ENCODE data around the gene MX2.
"Not testable (repeated sequence)": the region's sequence is repeated elsewhere in the genome, so short reads cannot be mapped to it uniquely, and the experiment has no call there.

The MX2 gene

DNA sequence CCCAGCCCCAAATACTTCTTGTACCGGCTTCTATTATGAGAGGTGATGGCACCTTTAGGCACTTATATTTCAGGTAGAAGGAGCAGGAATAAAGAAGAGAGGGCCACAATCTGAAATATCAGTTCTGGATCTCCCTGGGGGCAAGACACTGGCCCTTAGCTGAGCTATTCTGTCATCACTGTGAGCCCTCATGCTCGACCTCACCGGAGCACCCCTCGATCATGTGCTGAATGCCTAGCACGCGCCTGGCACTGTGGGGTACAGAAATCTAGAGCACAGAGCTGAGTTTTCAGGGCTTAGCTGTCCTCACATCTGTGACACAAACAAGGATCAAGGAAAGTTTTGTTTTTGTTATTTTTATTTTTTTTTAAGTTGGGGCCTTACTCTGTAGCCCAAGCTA lies 56.6 kb downstream of the MX2 start:
- DNase-seq (ENCODE audit: low read depth in 2 of 2), result no peak

DNA sequence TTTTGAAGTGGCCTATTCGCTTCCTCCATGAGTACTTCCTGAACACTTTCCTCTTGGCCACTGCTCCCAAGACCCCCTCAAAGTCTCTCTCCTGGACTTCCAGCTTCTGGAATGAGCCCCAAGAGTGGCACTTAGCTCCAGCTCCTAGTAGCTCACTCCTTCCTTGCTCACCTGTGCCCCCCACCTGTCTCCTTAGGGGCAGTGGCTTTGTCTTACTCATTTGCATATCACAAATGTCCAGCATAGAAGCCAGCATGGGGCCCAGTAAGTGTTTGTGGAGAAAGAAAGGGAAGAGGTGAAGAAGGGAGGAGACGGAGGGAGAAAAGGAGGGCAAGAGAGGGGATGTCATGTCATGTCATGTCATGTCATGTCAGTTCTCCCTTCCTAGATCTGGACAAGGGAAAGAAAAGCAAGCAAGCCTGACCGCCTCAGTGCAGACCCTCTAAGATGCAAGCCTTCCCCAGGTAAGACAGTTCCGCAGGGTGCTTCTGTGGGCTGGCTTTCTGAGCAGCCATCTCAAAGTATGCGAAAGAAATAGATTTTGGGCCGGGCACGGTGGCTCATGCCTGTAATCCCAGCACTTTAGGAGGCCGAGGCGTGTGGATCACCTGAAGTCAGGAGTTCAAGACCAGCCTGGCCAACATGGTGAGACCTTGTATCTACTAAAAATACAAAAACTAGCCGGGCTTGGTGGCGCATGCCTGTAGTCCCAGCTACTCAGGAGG lies 57.3 kb downstream of the MX2 start:
- DNase-seq (ENCODE audit: low read depth in 2 of 2), result no peak

DNA sequence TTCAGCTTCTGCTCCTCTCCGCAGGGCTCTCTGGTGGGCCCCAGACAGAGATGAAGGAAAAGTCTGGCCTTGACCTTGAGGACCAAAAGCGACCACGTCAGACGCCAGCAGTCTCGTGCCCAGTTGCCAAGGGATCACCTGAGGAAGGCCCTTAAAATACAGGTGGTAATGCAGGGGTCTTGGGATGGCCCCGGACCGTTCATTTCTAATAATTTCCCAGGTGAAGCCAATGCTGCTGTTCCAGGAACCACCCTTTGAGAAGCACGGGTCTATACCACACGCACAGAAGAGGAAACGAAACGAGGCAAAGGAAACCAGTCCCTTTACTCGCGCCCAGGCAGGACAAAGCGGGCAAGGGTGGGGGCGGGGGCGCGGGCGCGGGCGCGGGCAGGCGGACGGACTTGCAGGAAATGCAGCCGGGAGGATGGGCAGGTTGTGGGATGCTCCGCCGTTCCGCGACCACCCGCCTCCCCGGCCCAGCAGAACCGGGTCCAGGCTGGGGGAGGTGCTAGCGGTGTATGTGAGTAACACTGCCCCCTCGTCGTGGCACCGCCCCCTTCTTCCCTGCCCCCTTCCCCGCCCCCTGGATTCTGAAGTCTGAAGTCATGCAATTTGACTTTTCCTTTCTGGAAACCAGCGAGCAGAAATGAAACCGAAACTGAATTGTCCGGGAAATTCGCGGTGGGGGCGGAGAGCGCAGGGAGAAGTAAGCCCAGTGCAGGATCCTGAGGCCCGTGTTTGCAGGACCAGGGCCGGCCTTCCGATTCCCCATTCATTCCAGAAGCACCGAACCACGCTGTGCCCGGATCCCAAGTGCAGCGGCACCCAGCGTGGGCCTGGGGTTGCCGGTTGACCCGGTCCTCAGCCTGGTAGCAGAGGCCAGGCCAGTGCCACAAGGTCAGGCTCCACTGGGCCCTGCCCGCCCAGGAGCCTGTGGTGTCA lies 58.4 kb downstream of the MX2 start:
- DNase-seq (ENCODE audit: low read depth in 2 of 2), result peak; percentile 17 to 27

DNA sequence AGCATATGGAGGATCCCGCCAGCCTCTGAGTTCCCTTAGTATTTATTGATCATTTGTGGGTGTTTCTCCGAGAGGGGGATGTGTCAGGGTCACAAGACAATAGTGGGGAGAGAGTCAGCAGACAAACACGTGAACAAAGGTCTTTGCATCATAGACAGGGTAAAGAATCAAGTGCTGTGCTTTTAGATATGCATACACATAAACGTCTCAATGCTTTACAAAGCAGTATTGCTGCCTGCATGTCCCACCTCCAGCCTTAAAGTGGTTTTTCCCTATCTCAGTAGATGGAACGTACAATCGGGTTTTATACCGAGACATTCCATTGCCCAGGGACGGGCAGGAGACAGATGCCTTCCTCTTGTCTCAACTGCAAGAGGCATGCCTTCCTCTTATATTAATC lies 59.2 kb downstream of the MX2 start:
- DNase-seq (ENCODE audit: low read depth in 2 of 2), result not testable (repeated sequence)

DNA sequence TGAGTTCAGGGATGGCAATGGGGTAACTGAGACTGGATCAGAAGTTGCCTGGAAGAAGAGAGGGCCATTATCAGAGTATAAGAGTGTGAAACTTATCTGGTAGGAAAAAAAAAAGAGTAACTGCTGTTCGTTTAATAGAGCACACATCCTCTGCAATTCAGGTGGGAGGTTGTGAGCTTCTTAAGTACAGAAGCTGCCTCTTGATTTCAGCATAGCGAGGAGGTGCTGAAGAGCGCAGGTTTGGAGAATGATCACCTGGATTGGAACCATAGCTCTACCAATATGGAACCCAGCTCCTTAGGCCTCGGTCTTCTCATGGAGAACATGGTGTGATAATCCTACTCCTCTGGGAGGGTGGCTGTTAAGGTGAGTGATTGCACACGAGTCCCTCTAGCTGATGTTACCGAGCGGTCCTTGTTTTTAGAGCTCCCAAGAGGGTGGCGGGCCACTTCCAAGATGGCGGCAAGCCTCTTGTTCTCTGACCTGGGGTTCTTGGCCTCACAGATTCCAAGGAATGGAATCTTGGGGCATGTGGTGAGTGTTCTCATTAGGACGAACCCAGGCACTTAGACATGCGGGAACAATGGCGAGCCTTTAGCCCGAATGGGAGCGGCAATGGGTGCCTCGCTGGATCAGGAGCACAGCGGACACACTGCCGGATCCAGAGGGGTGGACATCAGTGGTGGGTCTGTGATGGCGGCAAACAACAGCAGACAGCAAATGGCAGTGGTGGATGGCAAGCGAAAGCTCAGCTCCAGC lies 60.9 kb downstream of the MX2 start:
- DNase-seq (ENCODE audit: low read depth in 2 of 2), result no peak

DNA sequence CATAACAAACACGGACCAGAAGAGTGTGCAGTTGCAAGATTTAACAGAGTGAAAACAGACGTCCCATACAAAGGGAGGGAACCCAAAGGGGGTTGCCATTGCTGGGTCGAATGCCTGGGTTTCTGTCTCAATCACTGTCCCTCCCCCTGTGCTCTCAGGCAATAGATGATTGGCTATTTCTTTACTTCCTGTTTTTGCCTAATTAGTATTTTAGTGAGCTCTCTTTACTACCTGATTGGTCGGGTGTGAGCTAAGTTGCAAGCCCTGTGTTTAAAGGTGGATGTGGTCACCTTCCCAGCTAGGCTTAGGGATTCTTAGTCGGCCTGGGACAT lies 61.4 kb downstream of the MX2 start:
- not testable (repeated sequence) for DNase-seq (ENCODE audit: low read depth in 2 of 2)

DNA sequence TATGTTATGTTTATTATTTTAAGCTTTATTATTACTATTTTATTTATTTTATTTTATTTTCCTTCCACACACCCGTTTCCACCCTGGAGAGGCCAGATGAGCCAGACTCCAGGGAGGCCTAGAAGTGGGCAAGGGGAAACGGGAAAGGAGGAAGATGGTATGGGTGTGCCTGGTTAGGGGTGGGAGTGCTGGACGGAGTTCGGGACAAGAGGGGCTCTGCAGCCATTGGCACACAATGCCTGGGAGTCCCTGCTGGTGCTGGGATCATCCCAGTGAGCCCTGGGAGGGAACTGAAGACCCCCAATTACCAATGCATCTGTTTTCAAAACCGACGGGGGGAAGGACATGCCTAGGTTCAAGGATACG lies 63.7 kb downstream of the MX2 start:
- no peak for DNase-seq (ENCODE audit: low read depth in 2 of 2)

DNA sequence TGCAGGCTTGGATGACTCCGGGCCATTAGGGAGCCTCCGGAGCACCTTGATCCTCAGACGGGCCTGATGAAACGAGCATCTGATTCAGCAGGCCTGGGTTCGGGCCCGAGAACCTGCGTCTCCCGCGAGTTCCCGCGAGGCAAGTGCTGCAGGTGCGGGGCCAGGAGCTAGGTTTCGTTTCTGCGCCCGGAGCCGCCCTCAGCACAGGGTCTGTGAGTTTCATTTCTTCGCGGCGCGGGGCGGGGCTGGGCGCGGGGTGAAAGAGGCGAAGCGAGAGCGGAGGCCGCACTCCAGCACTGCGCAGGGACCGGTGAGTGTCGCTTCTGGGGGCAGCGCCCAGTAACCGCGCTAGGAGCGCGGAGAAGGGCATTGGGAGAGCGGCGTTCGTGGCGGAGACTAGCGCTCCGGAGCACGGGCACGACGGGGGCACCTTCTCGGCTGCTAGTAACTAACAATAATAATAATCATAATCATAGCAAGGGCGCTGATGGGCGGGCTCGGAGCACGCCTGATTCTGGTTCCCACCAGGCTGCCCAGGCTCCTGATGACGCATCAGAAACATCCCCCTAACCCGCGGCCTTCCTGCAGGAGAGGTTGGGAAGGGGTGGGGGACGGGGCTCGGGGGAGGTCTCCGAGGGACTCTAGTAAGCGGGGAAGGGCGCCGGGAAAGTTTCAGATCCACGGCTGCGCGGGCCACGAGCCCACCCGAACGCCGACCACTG lies 64.3 kb downstream of the MX2 start, which contains the start of gene MX1:
MX1 (plus strand) TSS at position 286 of the 722 bp plus-strand sequence. CDS start 5,832 bp downstream, outside the sequence.
- DNase-seq (ENCODE audit: low read depth in 2 of 2), result peak; percentile 68 to 69

DNA sequence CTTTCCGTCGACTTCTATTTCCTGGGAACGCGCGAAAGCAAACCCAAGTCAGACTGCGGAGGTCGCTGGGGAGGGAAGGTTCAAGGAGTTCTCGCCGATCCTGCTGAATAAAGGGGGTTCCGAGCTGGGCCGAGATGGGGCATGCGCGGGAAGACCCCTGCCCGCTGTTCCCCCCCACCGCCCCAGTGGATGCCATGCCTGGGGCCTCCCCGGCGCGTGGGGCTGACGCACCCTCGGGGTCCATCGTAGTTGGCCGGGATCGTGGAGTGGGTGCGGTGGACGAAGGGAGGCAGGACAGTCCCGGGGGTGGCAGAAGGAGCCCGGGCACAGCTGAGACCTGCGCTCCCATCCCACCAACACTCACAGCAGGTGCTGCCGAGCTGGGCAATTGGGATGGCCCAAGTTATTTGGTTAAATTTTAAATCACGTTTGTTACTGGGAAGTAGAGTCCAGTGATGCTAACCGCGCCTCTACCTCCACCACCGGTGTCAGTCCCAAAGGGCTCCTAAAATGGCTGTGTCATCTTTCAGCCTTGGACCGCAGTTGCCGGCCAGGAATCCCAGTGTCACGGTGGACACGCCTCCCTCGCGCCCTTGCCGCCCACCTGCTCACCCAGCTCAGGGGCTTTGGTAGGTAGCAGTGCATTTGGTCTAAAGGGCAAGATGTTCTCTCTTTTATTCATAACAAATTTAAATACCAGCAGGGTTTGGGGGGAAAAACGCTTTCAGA lies 65.0 kb downstream of the MX2 start:
- DNase-seq (ENCODE audit: low read depth in 2 of 2), result no peak

DNA sequence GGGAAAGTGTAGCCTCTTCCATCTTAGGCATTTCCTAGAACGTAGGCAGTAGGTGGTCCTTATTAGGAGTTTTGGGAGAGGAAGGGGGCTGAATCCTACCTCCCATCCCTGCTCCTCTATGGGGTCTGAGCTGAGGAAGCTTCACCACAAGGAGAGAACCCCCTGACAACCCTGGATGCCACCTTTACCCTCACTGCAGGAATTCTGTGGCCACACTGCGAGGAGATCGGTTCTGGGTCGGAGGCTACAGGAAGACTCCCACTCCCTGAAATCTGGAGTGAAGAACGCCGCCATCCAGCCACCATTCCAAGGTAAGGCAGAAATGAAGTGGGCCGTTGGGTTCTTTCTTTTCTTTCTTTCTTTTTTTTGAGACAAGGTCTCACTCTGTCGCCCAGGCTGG lies 65.7 kb downstream of the MX2 start:
- no peak for DNase-seq (ENCODE audit: low read depth in 2 of 2)

DNA sequence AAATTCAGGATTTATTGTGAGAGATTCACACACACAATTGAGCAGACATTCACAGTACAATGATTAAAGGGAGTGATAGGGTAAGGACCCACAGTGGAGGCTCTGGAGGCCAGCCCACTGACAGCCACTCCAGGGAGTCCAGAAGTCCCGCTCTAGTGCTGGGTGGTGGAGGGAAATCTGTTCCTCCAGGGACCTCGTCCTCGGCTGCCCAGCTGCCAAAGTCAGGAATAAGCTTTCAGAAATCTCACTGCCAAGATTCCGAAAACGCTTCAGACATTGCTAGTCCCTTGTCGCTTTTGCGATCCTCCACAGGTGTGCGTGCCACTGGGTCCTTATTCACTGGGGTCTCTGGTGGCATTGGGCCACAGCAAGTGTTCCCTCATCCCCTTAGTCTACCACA lies 66.5 kb downstream of the MX2 start:
- DNase-seq (ENCODE audit: low read depth in 2 of 2), result no peak

DNA sequence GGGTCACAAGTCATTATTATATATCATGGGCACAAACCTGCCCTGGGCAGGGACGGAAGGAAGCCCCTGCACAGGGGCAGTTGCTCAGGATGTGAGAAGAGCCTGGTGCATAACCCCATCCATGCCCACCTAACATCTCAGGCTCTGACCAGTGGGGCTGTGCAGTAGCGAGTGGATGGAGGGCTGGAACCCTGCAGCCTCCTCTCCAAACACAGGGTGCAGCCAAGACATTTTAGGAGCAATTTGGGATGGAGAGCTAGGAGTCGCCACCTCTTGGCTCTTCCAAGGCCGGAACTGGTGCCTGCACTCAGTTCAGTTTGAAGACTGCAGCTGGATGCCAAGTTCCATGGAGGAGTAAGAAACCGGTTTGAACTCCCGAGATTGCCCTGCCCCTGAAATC lies 67.0 kb downstream of the MX2 start:
- DNase-seq (ENCODE audit: low read depth in 2 of 2), result no peak

DNA sequence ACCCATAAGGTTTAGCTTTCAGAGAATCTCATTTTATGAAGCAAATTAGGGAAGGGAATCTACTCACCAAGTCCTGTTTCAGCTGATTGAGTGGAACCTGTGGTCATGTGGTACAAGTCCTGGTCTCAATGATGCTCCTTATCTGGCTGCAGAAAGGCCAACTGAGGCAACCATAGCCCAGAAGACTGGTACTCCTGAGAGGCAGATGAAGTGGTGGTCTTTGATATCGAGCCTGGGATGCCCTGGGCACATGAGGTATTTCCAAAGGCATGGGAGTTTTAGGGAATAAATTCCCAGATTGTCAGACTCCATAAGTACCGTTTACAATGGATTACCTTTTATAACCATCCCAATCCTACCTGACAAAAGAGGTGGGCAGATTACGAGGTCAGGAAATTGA lies 67.5 kb downstream of the MX2 start:
- DNase-seq (ENCODE audit: low read depth in 2 of 2), result no peak

DNA sequence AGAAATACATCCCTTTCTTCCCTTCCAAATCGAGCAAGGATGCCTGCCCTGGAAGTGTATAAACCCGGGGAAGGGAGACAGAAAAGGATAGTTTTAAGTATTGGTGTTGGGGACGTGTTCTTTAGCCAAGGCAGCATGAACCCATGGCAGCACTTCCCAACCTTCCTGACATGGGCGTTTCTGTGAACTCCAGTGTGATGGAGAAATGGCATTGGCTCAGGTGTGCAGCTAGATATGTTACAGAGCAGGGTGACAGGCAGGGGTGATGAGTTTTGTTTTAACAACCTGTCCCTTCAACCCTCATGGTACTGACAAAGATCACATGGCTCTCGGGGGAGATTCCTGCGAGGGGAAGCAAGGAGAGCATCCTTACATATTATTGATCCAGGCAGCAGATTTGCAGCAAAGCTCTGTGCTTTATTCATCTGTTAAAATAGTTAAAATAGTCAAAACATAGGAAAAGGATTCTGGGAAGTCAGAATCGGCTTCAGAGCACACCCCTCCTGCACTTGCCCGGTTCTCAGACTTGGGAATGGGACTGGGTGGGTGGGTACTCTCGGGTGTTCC lies 68.2 kb downstream of the MX2 start:
- DNase-seq (ENCODE audit: low read depth in 2 of 2), result no peak

DNA sequence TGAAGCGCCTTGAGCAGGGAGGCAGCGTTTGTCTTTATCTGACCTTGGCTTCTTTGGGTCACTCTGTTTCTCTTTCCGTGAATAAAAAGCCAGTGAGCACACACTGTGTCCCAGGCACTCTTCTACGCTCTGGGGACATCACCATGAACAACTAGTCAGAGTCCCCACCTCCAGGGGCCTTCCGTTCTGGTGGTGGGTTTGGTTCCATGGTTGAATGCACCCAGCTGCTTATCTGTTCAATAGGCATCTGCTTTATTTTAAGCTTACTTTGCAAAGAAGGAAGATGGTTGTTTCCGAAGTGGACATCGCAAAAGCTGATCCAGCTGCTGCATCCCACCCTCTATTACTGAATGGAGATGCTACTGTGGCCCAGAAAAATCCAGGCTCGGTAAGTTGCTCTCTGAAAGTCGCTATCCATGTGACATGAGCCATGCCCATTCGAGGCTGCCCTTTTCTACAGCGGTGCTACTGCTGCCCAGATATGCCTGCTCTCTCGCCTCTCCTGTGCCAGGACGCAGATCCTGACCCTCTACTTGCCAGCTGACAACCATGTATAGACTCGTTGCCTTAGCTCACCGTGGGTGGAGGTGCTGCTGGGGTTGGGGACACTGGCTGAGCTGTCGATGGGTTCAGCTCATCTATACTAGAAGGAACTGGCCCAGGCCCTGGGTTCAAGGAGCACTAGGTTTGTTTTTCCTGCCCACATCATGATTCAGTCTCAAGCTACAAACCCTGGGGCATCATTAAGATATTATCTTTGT lies 70.1 kb downstream of the MX2 start:
- no peak for DNase-seq (ENCODE audit: low read depth in 2 of 2)

DNA sequence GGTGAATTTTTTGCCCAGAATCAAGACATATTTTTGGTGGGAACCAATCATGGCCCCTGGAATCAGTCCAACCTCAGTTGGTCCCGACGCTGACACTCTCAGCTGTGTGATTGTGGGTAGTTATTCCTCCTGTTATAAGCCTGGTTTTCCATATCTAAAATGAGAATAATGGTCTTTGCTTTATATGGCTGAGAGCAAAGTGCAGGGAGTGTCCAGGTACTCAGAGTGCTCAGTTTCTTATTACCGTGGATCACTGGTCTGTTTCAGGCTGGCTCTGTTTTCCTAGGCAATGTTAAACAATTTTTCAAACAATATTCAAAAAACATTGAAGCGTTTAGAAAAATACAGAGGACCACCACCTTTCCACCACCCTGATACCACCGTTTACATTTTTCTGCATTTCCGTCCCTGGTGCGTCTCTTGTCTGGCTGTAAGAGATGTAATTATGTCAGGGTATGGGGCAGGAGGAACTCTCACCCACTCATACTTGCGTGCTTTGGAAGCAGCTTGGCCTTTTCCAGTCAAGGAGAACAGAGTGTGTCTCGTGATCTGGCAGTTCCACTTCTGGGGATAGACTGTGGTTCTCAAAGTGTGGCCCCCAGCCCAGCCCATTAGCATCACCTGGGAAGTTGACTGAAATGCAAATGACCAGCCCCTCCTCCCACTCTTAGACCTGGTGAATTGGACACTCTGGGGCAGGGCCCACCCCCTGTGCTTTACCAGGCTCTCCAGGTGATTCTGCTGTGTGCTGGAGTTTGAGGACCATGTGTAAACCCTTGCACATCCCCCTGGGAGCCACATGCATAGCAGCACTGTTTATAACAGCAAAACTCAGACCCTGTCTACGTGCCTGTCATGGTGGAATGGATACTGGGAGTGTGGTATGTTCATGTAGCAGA lies 71.0 kb downstream of the MX2 start:
- DNase-seq (ENCODE audit: low read depth in 2 of 2), result no peak

DNA sequence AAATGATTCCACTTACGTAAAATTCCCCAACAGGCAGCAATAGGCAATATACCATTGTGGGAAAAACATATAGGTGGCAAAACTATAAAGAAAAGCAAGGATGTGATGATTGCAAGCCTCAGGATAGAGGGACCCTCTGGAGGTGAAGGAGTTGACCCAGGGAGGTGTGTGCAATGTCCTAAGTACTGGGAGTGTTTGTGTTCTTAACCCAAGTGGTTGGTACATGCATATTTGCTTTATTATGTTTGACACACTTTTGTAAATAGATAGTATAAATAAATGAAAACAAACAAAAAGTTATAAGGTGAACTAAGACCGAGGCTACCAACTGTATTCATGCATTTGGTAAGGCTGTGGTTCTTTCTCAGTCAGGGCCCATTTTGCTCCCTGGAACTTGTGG lies 71.7 kb downstream of the MX2 start:
- no peak for DNase-seq (ENCODE audit: low read depth in 2 of 2)

DNA sequence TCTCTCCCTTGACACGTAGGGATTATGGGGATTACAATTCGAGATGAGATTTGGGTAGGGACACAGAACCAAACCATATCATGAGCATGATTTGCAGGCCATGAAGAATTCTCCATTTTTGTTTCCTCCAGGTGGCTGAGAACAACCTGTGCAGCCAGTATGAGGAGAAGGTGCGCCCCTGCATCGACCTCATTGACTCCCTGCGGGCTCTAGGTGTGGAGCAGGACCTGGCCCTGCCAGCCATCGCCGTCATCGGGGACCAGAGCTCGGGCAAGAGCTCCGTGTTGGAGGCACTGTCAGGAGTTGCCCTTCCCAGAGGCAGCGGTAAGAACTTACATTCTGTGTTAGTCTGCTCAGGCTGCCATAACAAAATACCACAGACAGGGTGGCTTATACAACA lies 73.9 kb downstream of the MX2 start:
- no peak for DNase-seq (ENCODE audit: low read depth in 2 of 2)

DNA sequence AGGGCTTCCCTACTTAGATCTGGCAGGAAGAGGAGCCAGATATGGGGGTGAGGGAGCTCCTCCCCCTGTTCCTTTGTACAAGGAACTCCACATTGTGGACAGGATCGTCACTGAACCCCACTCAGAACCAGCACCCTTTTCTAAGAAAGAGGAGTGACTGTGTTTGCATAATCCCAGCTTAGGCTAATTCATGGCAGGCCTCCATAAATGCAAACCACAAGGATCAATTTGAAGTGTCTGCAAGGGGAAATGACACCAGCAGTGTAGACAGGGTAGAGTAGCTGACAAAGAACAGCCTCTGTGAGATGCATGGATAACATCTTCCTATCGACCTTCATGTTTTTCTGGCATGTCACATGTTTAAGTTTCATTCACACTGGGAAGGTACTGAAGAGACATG lies 75.9 kb downstream of the MX2 start:
- no peak for DNase-seq (ENCODE audit: low read depth in 2 of 2)
